ENCODE measurements around the gene NPY1R. TPM values are rescaled to one million over a fixed set of nuclear protein-coding genes. Genes with fewer than 3 reads are reported as not detected.

Gene NPY1R
- total RNA-seq, 1 experiment from 2014 or later = 0.41 TPM

DNA sequence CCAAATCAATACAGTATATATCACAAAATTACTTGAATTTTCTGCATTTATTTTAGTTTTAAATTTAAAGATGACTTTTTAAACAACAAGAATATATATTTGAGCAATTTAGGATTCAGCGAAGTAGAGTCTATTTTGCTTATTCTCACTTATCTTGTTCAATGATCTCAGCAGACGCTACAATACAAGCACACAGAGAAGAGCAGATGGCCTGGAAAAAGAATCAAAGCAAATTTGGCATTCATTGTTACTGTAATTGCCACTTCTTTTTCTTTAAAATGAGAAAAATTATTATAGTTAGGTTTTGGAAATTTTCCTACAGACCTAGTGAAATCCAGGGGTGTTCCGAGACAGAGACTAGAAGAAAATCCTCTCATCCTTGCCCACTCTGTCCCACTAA, 57.5 kb downstream of the NPY1R start:
- no peaks in the 10 kb centered on the region for H3K36me3 ChIP-seq (ENCODE audit: low read depth)
- H3K4me3 ChIP-seq = no peak overlapping the region
- H3K4me2 ChIP-seq = no peak overlapping the region
- H3K79me2 ChIP-seq (ENCODE audit: low read depth) = no peaks in the 10 kb centered on the region
- DNase-seq = no peak
- no peaks in the 10 kb centered on the region for H3K9me3 ChIP-seq (ENCODE audit: insufficient read depth, low read depth)
- ChIA-PET CTCF (no interaction called here), POLR2A (ENCODE audit: unreplicated experiment) (no interaction called here)
- intact Hi-C loops (cut with micrococcal nuclease; ENCODE audit: unreplicated experiment) = no loop called here
- no peaks in the 10 kb centered on the region for H3K4me1 ChIP-seq (replicated peaks; ENCODE audit: insufficient read depth)
- no peaks in the 10 kb centered on the region for H3K9me2 ChIP-seq (ENCODE audit: insufficient read depth)
- no TSS peak for BruUV-seq (replicated peaks)
- H4K20me1 ChIP-seq (ENCODE audit: insufficient read depth) = no peaks in the 10 kb centered on the region
- no peak for TF ChIP-seq EZH2 (IDR thresholded peaks at IDR 0.05; ENCODE audit: low read depth)
- TF ChIP-seq, protein P1, sequence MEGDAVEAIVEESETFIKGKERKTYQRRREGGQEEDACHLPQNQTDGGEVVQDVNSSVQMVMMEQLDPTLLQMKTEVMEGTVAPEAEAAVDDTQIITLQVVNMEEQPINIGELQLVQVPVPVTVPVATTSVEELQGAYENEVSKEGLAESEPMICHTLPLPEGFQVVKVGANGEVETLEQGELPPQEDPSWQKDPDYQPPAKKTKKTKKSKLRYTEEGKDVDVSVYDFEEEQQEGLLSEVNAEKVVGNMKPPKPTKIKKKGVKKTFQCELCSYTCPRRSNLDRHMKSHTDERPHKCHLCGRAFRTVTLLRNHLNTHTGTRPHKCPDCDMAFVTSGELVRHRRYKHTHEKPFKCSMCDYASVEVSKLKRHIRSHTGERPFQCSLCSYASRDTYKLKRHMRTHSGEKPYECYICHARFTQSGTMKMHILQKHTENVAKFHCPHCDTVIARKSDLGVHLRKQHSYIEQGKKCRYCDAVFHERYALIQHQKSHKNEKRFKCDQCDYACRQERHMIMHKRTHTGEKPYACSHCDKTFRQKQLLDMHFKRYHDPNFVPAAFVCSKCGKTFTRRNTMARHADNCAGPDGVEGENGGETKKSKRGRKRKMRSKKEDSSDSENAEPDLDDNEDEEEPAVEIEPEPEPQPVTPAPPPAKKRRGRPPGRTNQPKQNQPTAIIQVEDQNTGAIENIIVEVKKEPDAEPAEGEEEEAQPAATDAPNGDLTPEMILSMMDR (conservative IDR thresholded peaks at IDR 0.05) = no peak
- no peaks in the 10 kb centered on the region for H3K27me3 ChIP-seq (ENCODE audit: insufficient read depth, low read depth)
- no peaks in the 10 kb centered on the region for H3F3A ChIP-seq (ENCODE audit: insufficient read depth, low read depth)
- H3K27ac ChIP-seq = no peak overlapping the region
- no peak overlapping the region for H2AFZ ChIP-seq

Other genes starting within 250 kb of the NPY1R start
- 20.3 and 20.5 TPM in 2 replicates for gene NAF1, start 165.7 kb downstream of the NPY1R start, total RNA-seq (2021)
- not detected in 2 replicates for gene NPY5R, start 11.3 kb upstream of the NPY1R start, total RNA-seq (2021)
- not detected in 2 replicates for gene TKTL2, start 141.2 kb upstream of the NPY1R start, total RNA-seq (2021)
- 34.5 and 36.8 TPM in 2 replicates for gene TMA16, start 162.1 kb upstream of the NPY1R start, total RNA-seq (2021)